ENCODE data around the gene FRG2. TPM values are rescaled to one million over a fixed set of nuclear protein-coding genes. Genes with fewer than 3 reads are reported as not detected.
"Not testable (repeated sequence)": the region's sequence is repeated elsewhere in the genome, so short reads cannot be mapped to it uniquely, and the experiment has no call there.

The FRG2 gene
- polyA plus RNA-seq, 1 of the 3 experiments (the other 2 are of a cell fraction): not detected

DNA sequence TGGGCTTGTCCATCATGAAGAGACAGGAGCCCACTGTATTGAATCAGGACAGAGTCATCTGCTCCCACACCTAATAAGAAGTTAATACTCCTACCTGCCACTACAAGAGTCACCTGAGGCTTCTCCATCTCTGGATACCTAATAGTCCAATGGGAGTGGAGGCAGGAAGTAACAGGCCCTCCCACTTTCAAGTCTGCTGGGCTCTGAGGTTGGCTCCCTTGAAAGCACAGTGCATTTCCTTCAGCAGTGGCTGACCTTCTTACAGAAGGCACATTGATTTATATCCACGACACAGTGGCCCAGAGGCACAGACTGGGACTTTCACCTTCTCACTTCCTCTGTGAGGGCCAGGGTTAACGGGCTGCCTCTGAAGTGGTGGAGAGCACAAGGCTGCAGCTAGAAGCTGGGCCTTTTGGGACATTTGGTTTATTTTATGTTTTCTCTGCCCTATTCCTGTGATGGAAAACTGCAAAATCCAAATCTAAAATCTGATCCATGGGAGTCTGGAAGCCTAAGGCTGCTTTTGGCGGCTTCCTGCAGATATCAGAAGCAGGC, 38.1 kb downstream of the FRG2 start:
- POLR2A ChIA-PET: no interaction called here
- CTCF ChIA-PET: no interaction called here
- H3K27ac ChIP-seq (ENCODE audit: low read depth in 2 of 2, low read length in 1 of 2): no peak overlapping the region
- no peak for DNase-seq
- H3K4me2 ChIP-seq: no peak overlapping the region
- no peaks in the 10 kb centered on the region for H3K9me3 ChIP-seq
- 21% methylated on average over 3 of the region's 3 CpGs for WGBS (ENCODE audit: low lambda C conversion rate)
- no peaks in the 10 kb centered on the region for H3F3A ChIP-seq (replicated peaks; ENCODE audit: insufficient read depth)
- H3K9me2 ChIP-seq: no peaks in the 10 kb centered on the region
- H3K27me3 ChIP-seq (ENCODE audit: insufficient read depth): no peaks in the 10 kb centered on the region
- H3K79me2 ChIP-seq (ENCODE audit: insufficient read depth): no peaks in the 10 kb centered on the region
- no peak for TF ChIP-seq RFX5 (IDR thresholded peaks at IDR 0.05; ENCODE audit: low read length)
- no peak for TF ChIP-seq TCF12 (IDR thresholded peaks at IDR 0.05)
- TF ChIP-seq, protein P1, sequence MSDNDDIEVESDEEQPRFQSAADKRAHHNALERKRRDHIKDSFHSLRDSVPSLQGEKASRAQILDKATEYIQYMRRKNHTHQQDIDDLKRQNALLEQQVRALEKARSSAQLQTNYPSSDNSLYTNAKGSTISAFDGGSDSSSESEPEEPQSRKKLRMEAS (IDR thresholded peaks at IDR 0.05; ENCODE audit: low read depth): no peak
- no peak for TF ChIP-seq RXRA (IDR thresholded peaks at IDR 0.05; ENCODE audit: borderline replicate concordance, low read depth)
- no peak for TF ChIP-seq MXI1 (IDR thresholded peaks at IDR 0.05; ENCODE audit: low read depth, low read length)
- no peak for TF ChIP-seq RAD21 (IDR thresholded peaks at IDR 0.05; ENCODE audit: low read length)
- TF ChIP-seq, protein P2, sequence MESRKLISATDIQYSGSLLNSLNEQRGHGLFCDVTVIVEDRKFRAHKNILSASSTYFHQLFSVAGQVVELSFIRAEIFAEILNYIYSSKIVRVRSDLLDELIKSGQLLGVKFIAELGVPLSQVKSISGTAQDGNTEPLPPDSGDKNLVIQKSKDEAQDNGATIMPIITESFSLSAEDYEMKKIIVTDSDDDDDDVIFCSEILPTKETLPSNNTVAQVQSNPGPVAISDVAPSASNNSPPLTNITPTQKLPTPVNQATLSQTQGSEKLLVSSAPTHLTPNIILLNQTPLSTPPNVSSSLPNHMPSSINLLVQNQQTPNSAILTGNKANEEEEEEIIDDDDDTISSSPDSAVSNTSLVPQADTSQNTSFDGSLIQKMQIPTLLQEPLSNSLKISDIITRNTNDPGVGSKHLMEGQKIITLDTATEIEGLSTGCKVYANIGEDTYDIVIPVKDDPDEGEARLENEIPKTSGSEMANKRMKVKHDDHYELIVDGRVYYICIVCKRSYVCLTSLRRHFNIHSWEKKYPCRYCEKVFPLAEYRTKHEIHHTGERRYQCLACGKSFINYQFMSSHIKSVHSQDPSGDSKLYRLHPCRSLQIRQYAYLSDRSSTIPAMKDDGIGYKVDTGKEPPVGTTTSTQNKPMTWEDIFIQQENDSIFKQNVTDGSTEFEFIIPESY (IDR thresholded peaks at IDR 0.05; ENCODE audit: borderline replicate concordance, low read depth): no peak
- TF ChIP-seq ELF1 (IDR thresholded peaks at IDR 0.05): no peak
- TF ChIP-seq, protein P3, sequence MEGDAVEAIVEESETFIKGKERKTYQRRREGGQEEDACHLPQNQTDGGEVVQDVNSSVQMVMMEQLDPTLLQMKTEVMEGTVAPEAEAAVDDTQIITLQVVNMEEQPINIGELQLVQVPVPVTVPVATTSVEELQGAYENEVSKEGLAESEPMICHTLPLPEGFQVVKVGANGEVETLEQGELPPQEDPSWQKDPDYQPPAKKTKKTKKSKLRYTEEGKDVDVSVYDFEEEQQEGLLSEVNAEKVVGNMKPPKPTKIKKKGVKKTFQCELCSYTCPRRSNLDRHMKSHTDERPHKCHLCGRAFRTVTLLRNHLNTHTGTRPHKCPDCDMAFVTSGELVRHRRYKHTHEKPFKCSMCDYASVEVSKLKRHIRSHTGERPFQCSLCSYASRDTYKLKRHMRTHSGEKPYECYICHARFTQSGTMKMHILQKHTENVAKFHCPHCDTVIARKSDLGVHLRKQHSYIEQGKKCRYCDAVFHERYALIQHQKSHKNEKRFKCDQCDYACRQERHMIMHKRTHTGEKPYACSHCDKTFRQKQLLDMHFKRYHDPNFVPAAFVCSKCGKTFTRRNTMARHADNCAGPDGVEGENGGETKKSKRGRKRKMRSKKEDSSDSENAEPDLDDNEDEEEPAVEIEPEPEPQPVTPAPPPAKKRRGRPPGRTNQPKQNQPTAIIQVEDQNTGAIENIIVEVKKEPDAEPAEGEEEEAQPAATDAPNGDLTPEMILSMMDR (IDR thresholded peaks at IDR 0.05): no peak
- no peak for TF ChIP-seq MEF2A (IDR thresholded peaks at IDR 0.05; ENCODE audit: borderline replicate concordance, low read depth)
- TF ChIP-seq CHD2 (IDR thresholded peaks at IDR 0.05; ENCODE audit: low read length, partially characterized antibody): no peak
- TF ChIP-seq JUND (IDR thresholded peaks at IDR 0.05): no peak
- no peaks in the 10 kb centered on the region for H3K4me1 ChIP-seq (ENCODE audit: control insufficient read depth in 1 of 2, insufficient read depth in 2 of 2, low read depth in 1 of 2, low read length in 1 of 2)
- no peak overlapping the region for H3K9ac ChIP-seq
- no peaks in the 10 kb centered on the region for H3K36me3 ChIP-seq (replicated peaks in 1 of 2; ENCODE audit: control insufficient read depth in 1 of 2, insufficient read depth in 2 of 2, low read length in 1 of 2)
- no peak overlapping the region for H2AFZ ChIP-seq (ENCODE audit: low read depth)
- H3K4me3 ChIP-seq (ENCODE audit: low read depth in 2 of 2, low read length in 1 of 2): no peak overlapping the region
- no peaks in the 10 kb centered on the region for H4K20me1 ChIP-seq (ENCODE audit: insufficient read depth)

DNA sequence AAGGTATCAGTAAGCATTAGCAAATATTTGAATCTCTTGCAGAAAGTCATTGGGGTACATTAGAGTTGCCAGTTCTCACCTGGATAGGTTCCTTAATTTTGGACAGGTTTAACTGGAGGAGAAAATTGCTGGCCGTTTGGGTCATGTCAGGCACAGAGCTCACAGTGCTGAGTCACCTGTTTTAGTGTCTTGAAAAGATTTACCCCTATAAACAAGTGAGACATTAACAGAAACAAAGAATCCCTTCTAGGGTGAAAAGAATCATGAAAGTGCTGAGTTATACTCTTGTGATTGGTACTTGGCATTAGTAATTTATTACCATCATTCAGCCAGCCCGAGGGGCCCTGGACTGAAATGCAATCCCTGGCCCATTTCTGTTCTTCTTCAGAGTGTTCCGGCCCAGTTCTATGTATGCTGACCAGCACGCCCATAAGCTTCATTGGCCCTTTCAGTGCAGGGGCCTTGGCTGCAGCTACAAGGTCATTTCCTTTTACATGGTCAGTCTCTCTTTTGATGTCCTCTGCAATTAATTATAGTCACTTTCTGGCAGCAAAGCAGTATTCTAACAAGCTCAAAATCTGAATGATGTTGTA, 41.3 kb downstream of the FRG2 start:
- POLR2A ChIA-PET; H3K4me1 ChIP-seq (ENCODE audit: control insufficient read depth in 1 of 2, insufficient read depth in 2 of 2, low read depth in 1 of 2, low read length in 1 of 2); CTCF ChIA-PET; H3K79me2 ChIP-seq (ENCODE audit: insufficient read depth); H3K9me2 ChIP-seq; H3K9ac ChIP-seq; H3F3A ChIP-seq (replicated peaks; ENCODE audit: insufficient read depth); H3K4me2 ChIP-seq; H3K27ac ChIP-seq (ENCODE audit: low read depth in 2 of 2, low read length in 1 of 2); H3K36me3 ChIP-seq (replicated peaks in 1 of 2; ENCODE audit: control insufficient read depth in 1 of 2, insufficient read depth in 2 of 2, low read length in 1 of 2); H4K20me1 ChIP-seq (ENCODE audit: insufficient read depth); DNase-seq; H2AFZ ChIP-seq (ENCODE audit: low read depth); H3K4me3 ChIP-seq (ENCODE audit: low read depth in 2 of 2, low read length in 1 of 2); H3K9me3 ChIP-seq; H3K27me3 ChIP-seq (ENCODE audit: insufficient read depth): not testable (repeated sequence)
- WGBS (ENCODE audit: low lambda C conversion rate): 53% methylated on average over 4 of the region's 4 CpGs

DNA sequence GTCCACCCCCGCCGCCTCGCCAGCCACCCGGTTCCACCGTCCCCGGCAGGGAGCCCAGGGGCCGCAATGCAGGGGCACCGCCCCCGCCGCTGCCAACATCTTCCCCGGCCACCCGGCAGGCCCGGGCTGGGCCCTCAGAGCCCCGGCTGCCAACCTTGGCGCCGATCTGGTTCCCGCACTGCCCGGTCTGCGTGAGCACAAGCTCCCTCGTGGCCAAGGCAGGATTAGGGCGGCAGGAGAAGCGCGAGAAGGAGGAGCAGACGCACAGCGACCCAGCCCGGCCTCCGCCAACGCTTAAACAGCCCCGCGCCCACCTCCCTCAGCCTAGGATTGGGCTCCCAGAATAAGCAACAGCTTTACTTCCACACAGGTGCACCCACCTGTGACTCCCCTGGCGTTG, 42.4 kb downstream of the FRG2 start:
- H3K4me3 ChIP-seq (ENCODE audit: low read depth in 2 of 2, low read length in 1 of 2); H2AFZ ChIP-seq (ENCODE audit: low read depth); H3K9me3 ChIP-seq; H3K27ac ChIP-seq (ENCODE audit: low read depth in 2 of 2, low read length in 1 of 2); POLR2A ChIA-PET; H3K4me2 ChIP-seq; H3K9ac ChIP-seq; H3K36me3 ChIP-seq (replicated peaks in 1 of 2; ENCODE audit: control insufficient read depth in 1 of 2, insufficient read depth in 2 of 2, low read length in 1 of 2); H3K4me1 ChIP-seq (ENCODE audit: control insufficient read depth in 1 of 2, insufficient read depth in 2 of 2, low read depth in 1 of 2, low read length in 1 of 2); CTCF ChIA-PET; H3K27me3 ChIP-seq (ENCODE audit: insufficient read depth); H3K9me2 ChIP-seq; H3F3A ChIP-seq (replicated peaks; ENCODE audit: insufficient read depth); DNase-seq; H4K20me1 ChIP-seq (ENCODE audit: insufficient read depth); H3K79me2 ChIP-seq (ENCODE audit: insufficient read depth): not testable (repeated sequence)
- WGBS (ENCODE audit: low lambda C conversion rate): 39% methylated on average over 14 of the region's 31 CpGs

DNA sequence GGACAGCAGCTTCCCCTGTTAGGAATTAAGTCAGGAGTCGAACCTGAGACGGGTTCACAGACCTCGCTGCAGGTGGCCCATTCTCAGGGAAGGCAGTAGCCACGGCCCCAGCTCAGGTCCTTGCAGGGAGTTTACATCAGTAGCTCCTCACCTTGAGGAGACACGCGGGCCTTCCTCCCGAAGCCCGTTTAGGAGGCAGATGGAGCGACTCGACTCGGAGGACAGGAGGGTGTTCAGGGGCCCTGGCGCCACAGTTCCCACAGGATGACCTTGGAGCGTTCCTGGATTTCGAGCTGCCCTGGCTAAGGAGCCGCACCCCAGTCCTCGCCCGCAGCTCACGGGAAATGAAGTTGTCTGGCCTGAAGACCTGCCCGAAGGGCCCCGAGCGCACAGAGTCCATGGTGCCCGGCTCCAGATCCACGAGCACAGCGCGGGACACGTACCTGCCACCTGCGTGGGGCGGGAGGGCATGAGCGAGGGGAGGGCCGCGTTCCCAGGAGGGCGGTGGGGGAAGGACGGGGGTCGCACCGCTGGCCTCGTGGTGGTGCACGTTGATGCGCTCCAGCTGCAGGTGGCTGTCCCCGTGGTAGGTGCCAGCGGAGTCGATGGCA, 43.0 kb downstream of the FRG2 start:
- H3K9me2 ChIP-seq; H3F3A ChIP-seq (replicated peaks; ENCODE audit: insufficient read depth); H4K20me1 ChIP-seq (ENCODE audit: insufficient read depth); H3K27ac ChIP-seq (ENCODE audit: low read depth in 2 of 2, low read length in 1 of 2); H3K4me2 ChIP-seq; H3K79me2 ChIP-seq (ENCODE audit: insufficient read depth); H3K4me3 ChIP-seq (ENCODE audit: low read depth in 2 of 2, low read length in 1 of 2); POLR2A ChIA-PET; H3K9me3 ChIP-seq; DNase-seq; H3K27me3 ChIP-seq (ENCODE audit: insufficient read depth); H3K9ac ChIP-seq; H3K36me3 ChIP-seq (replicated peaks in 1 of 2; ENCODE audit: control insufficient read depth in 1 of 2, insufficient read depth in 2 of 2, low read length in 1 of 2); H2AFZ ChIP-seq (ENCODE audit: low read depth); CTCF ChIA-PET; H3K4me1 ChIP-seq (ENCODE audit: control insufficient read depth in 1 of 2, insufficient read depth in 2 of 2, low read depth in 1 of 2, low read length in 1 of 2): not testable (repeated sequence)
- WGBS (ENCODE audit: low lambda C conversion rate): 27% methylated on average over 11 of the region's 41 CpGs
